Measurements from ENCODE around the gene ZFAND3.

Gene ZFAND3

DNA sequence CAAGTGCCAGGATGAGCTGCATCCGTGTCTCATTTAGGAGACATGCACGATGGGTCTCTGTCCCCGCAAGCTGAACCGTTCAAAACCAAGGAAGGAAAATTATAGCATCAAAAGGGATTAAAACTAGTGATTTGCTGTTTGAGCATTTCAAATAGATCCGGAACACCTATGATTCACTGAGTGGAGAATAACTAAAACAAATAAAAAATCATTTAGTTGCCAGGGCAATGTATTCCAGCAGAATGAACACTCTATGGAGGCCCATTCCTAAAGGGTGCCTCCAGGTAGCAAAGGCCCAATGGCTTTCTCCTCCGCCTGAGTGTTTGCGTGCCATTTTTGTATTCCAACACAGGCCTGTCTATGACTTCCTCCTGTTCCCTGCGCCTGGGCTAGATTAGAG is 354.8 kb downstream of the ZFAND3 start:
- Histone ChIP-seq H3K4me3 (ENCODE audit: low read depth, low read length) (no peak overlapping the region), H3K4me1 (peaks cover 12% of the 10 kb centered on the region), H3K27me3 (no peaks in the 10 kb centered on the region), H3K36me3 (no peaks in the 10 kb centered on the region), H3K9me3 (no peaks in the 10 kb centered on the region)
- no peak for DNase-seq
- TF ChIP-seq, protein P1, sequence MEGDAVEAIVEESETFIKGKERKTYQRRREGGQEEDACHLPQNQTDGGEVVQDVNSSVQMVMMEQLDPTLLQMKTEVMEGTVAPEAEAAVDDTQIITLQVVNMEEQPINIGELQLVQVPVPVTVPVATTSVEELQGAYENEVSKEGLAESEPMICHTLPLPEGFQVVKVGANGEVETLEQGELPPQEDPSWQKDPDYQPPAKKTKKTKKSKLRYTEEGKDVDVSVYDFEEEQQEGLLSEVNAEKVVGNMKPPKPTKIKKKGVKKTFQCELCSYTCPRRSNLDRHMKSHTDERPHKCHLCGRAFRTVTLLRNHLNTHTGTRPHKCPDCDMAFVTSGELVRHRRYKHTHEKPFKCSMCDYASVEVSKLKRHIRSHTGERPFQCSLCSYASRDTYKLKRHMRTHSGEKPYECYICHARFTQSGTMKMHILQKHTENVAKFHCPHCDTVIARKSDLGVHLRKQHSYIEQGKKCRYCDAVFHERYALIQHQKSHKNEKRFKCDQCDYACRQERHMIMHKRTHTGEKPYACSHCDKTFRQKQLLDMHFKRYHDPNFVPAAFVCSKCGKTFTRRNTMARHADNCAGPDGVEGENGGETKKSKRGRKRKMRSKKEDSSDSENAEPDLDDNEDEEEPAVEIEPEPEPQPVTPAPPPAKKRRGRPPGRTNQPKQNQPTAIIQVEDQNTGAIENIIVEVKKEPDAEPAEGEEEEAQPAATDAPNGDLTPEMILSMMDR (IDR thresholded peaks at IDR 0.05; ENCODE audit: low read depth, low read length), result no peak

DNA sequence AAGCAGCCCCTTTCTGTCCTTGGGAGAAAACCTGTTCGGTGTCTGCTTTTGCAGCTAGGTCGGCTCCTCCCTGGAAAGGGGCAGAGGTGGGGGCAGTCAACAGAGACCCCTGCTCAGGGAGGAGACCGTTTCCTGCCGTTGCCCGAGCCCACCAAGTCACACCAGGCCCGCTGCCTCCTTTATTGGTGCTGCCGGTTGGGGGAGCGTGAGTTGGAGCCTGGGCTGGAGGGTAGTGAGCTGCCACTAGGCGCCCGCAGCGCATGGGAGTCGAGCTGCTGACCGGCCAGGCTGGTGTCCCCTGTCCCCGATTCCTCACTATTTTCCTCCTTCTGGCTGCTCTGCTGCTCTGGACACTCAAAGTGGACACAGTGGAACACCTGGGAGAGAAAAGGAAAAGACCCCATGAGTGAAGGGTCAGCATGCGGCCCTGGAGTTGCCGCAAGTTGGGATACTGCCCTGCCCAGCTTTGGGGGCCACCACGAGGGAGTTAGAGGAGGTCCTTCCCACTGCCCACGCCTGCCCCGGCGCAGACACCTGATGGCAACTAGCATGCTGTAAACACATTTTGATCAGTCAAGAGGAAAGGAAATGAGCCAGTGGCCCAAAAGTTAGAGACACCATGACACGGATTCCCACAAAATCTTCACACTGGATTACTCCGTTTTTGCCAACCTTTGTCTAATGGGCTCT is 355.4 kb downstream of the ZFAND3 start:
- Histone ChIP-seq H3K27me3 (no peaks in the 10 kb centered on the region), H3K9me3 (no peaks in the 10 kb centered on the region), H3K4me1 (peaks cover 10% of the 10 kb centered on the region), H3K36me3 (no peaks in the 10 kb centered on the region), H3K4me3 (ENCODE audit: low read depth, low read length) (no peak overlapping the region)
- DNase-seq, result no peak
- TF ChIP-seq, protein P1 (IDR thresholded peaks at IDR 0.05; ENCODE audit: low read depth, low read length), result no peak

DNA sequence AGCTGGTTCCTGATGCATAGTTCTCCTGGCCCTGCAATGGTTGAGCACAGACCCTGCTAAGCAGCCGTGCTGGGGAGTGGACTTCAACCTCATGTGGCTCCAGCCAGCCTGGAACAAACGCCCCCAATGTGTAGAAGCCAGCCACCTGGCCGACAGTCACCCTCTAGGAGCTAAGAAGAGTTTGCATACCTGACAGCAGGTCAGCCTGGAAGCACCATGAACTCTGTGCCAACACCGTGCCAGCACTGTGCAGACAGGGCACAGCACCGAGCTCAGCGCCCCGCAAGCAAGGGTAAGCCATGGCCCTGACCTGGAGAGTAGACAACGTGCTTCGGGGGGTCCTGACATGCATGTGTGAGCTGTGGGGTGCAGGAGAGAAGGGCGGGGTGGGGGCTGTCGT is 356.3 kb downstream of the ZFAND3 start:
- no peak for DNase-seq
- TF ChIP-seq, protein P1 (IDR thresholded peaks at IDR 0.05; ENCODE audit: low read depth, low read length), result no peak
- H3K9me3 ChIP-seq, result no peaks in the 10 kb centered on the region
- H3K36me3 ChIP-seq, result no peaks in the 10 kb centered on the region
- H3K4me3 ChIP-seq (ENCODE audit: low read depth, low read length), result no peak overlapping the region
- H3K27me3 ChIP-seq, result no peaks in the 10 kb centered on the region
- H3K4me1 ChIP-seq, result peaks cover 2% of the 10 kb centered on the region

DNA sequence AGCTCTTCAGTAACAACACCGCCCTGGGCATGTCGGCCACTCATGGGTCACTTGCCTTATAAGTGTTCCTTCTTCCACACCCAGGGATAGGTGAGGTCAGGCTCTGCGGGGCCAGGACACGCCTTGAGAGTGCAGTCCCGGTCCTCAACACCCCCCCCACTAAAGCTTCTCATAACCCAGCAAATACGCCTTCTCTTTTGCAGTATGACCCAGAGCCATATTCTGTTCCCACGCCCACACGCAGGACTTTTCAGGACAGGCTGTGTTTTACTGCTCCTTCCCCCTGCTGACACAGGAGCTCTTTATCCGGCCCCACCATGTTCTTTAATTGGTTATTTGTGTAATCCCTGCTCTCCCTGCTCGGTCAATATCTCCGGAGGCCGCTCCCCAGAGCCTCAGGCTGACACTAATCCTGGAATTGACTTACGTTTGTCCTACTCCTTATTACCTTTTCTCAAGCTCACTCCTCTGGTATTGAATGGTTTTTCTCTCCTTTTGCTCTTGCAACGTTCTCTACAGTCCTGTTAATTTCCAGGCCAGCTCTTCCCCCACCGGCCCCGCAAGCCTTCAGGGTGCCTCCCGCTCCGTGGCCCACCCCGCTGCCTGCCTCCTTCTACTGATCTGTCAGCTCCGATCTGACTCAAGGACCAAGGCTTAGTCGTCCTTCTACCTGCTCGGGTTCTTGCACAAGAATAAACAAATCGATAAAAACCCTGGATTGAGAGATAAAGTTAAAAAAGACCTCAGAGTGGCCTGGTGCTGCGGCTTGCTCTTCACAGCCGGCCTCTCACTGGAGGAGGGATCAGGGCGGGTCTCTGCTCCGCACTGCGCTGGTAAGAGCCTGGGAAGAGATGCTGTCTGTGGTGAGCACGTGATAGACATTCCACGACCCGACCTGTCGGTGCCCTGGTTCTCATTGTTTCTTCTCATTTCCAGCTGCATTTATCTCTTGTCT is 357.5 kb downstream of the ZFAND3 start:
- no peak for DNase-seq
- TF ChIP-seq, protein P1 (IDR thresholded peaks at IDR 0.05; ENCODE audit: low read depth, low read length), result no peak
- no peaks in the 10 kb centered on the region; the same call in 1 of the 2 replicates for H3K4me1 ChIP-seq
- H3K9me3 ChIP-seq, result no peaks in the 10 kb centered on the region
- H3K27me3 ChIP-seq, result no peaks in the 10 kb centered on the region
- no peaks in the 10 kb centered on the region for H3K36me3 ChIP-seq
- no peak overlapping the region for H3K4me3 ChIP-seq (ENCODE audit: low read depth, low read length)

DNA sequence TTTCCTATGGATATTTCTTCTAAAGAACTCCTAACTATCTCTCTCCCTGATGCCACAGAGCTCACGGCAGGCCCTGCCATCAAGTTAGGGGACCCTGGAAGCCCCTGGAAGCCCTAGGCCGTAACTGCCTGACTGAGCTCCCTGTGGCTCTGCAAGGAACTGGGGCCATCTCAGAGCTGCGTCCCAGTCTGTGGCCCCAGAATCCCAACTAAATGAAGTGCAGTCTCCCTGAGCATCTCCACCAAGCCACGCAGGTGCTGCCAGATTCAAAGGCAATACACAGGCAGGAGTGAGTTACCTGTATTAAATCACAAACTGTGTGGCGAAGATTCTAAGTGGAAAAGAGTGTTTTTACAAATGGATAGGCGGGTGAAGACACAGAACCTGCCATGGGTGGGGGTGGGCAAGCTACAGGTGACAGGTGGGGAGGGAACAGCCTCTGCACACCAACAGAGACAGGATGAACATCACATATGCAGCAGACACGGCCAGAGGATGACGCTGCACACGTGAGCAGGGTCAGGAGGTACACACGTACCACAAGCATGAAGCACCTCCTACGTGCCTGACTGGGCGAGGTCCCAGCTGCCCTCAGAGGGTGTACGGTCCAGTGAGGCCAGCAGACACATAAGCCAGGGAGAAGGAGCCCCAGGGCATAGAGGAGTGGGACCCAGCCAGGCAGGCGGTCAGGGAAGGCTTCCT is 358.5 kb downstream of the ZFAND3 start:
- Histone ChIP-seq H3K36me3 (no peaks in the 10 kb centered on the region), H3K9me3 (no peaks in the 10 kb centered on the region), H3K4me3 (ENCODE audit: low read depth, low read length) (no peak overlapping the region), H3K27me3 (no peaks in the 10 kb centered on the region), H3K4me1 (no peaks in the 10 kb centered on the region; the same call in 1 of the 2 replicates)
- TF ChIP-seq, protein P1 (IDR thresholded peaks at IDR 0.05; ENCODE audit: low read depth, low read length), result no peak
- no peak for DNase-seq
